GM18858 (cell line): Measurements from ENCODE around the gene ZNF362.

Experiments
- ATAC-seq: cut with Tn5 transposase; IDR thresholded peaks from one replicate; pipeline ENCODE4 v1.9.1; 2021; ENCODE audit not compliant: unreplicated experiment

The ZNF362 gene

DNA sequence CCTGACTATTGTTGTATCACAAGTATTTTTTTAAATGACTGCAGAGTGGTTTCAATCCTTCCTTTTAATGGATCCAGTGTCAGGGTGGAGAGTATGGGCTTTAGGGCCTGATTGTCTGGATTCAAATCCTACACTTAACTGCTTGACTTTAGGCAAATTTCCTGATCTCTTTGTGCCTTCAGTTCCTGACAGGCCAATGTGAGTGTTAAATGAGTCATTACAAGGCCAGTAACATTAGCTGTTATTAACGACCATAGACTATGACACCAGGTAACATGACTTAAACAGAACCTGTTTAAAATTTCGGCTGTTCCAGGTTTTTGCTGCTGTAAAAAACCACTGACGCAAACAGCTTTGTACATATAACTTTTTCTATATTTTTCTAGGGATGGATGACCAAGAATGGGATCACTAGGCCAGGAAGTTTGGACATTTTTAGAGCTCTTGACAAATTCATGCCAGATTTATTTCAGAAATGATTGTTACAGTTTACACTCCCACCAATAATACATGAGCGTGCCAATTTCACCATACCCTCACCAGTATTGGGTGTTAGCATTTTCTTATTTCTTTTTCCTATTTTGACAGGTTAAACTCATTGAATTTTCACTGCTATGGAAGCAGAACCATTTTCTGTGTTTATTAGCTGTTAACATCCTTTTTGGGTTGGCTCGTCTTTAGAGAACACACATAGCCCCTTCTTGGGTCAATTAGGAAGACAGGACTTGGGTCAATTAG is 11.3 kb downstream of the ZNF362 start:
- no peak for ATAC-seq

DNA sequence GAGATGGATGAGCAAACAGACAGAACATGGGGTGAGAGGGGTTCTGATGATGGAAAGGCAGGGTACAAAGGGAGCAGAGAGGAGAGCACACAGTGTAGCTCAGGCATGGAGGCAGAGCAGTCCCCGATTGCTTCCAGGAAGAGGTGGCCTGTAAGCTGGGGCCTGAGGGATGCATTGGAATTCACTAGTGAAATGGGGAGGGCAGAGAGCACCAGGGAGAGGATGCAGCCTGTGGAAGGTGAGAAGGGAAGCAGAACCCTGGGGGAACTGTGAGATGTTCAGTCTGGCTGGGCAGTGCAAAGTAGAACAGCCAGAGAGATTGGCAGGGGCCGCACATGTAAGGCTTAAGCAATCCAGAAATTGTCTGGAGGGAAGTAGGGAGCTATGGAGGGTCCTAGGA is 12.2 kb downstream of the ZNF362 start:
- no peak for ATAC-seq

DNA sequence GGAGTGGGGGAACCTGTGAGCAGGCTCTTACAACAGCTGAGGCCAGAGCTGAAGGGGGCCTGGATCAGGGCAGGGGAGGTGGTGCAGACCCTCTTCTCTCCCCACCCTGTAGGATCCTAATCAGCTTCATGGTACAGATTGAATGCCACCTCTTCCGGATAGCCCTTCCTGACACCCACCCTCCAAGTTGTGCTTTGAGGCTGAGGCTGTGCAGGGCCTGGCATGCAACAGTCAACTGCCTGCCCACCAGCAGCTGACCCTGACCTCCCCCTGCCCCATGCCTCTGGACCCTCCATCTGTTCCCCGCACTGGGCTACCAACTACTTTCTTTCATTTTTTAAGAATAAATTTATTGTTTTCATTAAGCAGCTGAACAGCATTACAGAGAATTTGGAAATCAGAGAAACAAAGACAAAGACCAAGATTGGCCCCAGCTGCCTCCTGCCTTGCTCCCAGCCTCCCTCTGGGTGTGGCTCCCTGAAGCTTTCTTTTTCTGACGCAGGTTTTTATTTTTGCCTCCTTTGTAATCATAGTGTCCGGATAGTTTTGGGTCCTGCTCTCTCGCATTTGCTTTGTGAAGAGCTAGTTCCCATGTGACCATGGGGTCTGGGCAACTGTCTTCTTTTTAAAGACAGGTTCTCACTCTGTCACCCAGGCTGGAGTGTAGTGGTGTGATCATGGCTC is 12.8 kb downstream of the ZNF362 start:
- ATAC-seq = no peak

DNA sequence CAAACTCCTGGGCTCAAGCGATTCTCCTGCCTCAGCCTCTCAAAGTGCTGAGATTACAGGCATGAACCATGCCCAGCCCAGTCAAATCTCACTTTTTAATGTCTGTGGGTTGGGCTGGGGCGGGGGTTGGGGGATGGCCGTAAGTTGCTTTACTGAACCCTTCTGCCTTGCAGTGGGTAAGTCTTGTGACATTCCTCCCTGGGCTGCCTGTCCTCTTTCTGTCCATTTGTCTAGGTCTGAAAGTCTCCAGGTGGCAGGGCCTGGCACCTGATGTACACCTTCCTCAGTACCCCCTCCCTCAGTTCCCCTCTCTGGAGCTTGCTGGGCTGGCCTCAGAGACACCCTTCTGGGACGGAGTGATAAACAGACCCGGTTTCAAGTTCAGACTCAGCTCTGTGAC is 13.3 kb downstream of the ZNF362 start:
- ATAC-seq = no peak

DNA sequence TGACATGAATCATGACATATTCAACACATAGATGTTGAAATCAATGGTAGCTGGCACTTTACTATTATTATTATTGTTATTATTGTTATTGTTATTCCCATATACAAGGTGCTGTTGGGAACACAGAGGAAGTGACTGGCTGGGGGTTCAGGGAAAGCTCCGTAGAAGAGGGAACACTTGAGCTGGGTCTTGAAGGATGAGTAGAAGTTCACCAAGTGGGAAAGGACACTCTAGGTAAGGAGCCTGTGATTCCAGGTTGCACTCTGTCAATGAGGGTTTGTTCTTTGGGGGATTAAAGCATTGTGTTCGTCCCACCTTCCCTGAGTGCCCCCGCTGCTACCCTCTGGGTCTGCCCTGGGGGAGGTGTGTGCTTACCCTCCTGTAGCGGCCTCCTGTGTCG is 14.1 kb downstream of the ZNF362 start:
- ATAC-seq = no peak

DNA sequence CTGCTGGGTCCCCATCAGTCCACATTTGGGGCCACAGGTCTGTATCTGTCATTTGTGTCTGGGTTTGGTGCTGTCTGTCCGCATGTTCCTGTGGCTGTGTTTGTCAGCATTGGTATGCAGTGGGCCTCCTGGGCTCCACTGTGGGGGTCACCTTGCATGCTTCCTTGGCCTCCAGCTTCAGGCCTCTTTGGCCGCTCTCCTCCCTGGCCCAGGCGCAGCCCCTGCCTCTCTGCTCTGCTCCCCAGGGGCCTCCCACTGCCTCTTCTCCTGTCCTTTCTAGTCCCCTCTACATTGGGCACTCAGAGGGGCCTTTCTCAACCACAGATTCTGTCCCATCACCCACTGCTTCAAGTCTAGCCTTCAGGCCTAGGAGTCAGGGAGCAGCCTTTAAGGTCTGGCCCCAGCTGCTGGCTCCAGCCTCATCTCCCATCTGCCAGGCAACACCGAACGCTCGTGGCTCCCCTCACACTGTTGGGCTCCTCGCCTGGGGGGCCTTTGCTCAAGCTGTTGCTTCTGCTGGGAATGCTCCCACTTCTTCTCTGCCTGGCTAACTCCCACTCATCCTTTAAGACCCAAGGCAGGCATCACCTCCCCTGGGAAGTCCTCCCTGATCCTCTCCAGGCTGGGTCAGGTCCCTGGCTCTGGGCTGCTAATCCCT is 14.6 kb downstream of the ZNF362 start:
- ATAC-seq = no peak

DNA sequence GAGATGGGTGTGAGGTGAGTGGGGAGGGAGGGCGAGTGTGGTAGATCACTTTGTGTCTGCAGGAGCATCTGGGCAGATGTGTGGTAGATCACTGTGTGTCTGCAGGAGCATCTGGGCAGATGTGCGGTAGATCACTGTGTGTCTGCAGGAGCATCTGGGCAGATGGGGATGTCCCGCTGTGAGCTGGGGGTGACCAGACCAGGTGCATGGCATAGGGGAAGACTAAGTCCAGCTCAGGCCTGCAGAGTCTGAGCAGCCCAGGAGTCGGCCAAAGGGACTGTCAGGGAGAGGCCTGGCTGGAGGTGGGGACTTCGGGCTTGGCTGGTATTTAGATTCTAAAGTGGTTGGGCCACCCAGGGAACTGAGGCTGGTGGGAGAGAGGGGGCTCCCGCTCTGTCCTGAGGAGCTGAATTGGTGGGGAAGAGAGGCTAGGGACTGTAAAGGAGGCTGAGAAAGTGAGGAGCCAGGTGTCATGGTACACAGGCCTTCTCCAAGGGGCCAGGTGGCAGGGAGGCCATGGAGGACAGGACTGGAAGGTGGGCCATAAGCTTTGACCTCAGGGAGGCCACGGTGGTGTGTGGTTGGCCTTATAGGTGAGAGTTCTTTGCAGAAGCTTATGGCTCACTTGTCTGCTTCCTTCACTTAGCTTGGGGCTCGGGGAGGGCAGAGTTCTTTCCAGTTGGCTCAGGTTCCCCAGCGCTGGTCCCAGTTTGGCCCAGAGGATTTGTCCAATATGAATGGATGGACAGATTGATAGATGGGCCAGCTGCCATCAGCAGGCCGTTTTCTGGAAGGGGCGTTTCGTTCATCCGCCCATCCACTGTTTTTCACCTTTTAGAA is 15.6 kb downstream of the ZNF362 start:
- ATAC-seq = no peak

DNA sequence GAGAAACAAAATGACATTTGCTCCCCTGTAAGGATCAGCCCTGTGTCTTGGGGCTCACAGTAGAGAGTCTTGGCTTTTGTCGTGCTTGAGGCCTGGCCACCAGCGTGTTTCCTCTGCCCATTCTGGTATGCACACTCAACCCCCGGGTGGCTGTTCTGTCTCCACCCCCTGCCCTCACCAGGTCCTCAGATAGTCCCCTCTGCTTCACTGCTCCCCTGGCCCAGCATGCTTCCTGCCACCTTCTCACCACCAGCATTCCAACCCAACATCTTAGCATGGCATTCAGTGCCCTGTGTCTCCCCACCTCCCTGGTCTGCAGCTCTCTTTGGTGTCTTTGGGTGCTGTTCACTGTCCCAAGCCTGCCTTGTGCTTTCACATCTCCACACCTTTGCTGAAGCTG is 16.2 kb downstream of the ZNF362 start:
- no peak for ATAC-seq

DNA sequence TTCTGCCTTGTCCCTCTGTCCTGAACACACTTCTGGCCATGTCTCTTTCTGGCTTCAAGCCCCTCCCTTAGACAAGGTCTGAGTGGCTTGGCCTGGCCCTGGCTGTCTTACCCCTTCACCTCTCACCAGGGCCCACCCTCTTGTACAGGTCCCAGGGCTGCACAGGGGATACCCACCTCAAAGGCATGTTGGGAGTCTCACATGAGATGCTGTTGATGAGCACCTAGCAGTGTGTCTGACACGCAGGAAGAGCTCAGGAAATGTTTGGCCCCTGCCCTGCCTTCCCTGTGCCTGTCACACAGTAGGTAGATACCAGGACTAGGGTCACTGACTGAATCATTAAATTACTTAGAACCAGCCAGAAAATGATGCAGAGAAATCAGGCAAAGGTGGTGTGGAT is 16.6 kb downstream of the ZNF362 start:
- ATAC-seq = no peak

DNA sequence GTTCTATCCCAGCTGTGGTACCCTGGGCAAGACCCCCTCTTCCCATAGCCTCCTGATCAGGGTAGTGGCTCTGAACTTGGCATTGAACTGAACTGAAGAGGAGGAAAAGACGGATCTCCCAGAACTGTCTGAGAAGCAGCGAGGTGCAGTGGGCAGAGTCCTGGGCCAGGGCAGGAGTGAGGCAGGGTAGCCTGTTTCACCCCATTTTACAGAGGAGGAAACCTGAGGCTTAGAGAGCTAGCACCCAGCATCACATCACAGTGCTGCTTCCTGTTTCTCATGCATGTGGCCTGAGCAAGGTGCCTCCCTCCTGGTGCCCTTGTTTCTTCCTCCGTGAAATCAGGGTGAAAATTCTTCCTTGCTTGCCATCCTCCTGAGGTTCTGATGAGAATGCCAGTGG is 17.1 kb downstream of the ZNF362 start:
- no peak for ATAC-seq

DNA sequence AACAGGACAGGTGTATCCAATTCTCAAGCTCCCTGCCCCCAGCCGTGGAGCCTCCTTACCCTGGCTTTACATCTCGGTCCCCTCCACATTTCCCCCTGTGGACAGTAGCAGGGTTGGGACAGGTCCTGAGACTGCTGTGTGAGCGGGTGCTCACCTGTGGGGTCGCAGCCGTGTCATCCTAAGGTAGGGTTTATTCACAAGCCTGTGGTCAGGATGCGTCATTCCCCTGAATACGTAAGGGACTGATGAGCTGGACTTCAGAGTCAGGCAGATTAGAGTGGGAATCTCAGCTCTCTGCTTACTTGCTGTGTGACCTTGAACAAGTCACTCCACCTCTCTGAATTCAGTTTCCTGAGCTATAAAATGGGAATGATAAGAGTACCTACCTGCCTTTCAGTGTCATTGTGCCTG is 17.7 kb downstream of the ZNF362 start:
- ATAC-seq = no peak

DNA sequence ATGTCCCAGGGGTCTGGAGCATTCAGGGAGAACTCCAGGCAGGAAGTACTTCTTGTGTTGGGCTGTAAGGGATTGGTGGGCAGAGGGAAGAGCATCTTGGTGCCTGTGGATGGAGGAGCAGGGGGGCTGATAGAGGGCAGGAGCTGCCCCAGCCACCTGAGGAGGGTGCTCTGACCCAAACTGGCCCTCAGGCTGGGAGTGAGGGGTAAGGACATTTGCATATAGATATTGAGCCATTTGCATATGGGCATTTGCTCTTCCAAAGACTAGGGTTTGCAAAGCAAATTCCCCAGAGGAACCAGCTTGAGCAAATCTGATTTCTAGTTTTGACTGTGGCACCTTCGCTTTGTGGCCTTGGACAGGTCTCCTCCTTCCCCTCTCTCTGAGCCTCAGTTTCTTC is 18.2 kb downstream of the ZNF362 start:
- ATAC-seq = no peak

DNA sequence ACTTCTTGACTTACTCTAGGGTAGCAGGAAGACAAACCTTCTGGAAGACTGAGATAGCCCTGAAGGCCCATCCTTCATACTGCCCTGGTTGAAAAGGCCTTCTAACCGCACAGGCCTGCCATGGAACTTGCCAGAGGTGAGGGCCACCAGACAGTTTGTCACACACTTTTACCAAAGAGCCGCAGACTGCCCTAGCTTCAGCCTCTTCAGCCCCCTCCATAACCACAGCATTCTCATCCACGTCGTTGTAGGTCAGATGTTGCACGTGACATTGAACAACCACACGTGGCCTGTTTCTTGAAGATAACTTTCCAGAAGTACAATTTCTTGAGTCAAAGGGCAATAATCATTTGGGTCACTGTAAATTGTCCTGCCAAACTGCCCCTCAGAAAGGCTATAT is 18.9 kb downstream of the ZNF362 start:
- ATAC-seq = no peak

DNA sequence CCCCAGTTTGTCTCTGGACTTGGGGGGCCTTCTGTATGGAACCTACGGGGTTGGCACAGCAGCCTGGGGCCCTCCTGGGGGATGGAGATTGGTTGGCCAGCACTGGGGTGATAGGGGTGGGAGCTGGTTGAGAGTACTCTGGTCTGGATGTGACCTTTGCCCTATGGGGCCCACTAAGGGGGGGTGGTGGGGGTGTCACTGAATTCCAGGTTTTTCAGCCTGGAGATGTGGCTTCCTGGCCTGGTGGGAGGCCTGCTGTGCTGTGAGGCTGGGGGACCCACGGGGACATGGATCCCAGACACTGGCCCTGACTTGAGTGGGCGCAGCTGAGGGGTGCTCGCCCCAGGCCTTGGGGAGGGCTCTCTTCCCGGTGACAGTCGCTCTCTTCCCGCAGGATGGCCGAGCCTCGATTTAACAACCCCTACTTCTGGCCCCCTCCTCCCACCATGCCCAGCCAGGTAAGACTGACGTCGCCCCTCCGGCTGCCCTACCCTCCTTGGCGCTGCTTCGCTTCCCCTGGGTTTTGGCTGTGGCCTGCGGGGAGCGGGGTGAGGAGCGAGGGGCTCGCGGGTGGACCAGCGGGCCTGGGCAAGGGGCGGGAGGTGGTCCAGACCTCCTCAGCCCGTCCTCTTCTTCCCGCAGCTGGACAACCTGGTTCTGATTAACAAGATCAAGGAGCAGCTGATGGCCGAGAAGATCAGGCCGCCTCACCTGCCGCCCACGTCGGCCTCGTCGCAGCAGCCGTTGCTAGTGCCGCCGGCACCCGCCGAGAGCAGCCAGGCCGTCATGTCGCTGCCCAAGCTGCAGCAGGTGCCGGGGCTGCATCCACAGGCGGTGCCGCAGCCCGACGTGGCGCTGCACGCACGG is 19.6 kb downstream of the ZNF362 start:
- no peak for ATAC-seq

DNA sequence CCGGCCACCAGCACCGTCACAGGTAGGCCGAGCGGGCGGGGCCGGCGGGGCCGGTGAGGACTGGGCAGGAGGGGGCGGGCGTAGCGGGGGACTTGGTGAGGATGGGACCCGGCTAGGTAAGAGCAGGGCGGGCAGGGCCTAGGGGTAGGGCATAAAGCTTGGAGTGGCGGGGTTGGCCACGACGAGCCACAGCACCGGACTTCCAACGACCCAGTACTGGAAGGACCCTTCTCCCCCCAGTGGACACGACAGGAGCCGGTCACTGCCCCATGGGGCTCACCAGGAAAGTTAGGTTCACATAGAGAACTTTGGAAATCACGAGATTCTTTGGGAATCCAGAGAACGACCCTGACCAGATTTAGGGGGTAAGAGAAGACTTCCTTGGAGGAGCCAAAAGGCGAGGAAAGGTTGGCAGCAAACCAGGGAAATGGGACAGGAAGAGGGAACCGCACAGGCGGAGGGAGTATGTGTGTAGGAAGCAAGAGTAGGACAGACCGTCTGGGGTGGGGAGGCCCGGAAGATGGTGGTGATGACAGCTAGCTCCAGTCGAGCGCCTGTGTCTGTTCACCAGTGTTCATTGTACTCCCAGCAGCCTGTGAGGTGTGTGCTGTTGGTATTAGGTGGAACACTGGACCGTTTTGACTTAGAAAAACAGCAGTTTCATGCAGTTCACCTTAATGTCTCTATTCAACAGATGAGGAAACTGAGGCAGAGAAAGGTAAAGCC is 20.4 kb downstream of the ZNF362 start:
- ATAC-seq = no peak

DNA sequence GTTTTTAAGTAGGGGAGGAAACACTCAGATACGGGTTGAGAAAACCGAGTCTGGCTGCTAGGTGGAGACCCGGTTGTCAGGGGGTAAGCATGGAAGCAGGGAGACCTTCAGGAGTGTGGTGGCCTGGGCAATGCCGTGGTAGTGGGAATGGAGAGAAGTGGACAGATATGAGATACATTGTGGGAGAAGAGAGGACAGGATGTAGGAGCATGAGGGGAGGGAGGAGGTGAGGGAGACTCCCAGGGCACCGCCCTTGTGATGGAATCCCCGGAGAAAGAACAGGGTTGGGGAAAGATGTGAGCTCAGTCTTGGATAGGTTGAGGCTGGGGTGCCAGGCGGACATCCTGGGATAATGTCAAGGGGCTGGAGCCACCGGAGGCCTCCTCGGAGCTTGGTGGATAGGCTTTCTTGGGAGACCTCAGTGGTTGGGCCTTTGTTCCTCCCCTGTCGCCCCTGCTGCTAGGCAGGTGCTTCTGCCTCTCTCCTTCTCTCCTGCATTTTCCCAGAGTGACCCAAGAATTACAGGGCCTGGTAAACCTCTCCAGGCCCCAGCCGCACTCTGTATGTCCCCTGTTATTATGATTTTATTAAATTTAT is 21.3 kb downstream of the ZNF362 start:
- ATAC-seq = no peak

DNA sequence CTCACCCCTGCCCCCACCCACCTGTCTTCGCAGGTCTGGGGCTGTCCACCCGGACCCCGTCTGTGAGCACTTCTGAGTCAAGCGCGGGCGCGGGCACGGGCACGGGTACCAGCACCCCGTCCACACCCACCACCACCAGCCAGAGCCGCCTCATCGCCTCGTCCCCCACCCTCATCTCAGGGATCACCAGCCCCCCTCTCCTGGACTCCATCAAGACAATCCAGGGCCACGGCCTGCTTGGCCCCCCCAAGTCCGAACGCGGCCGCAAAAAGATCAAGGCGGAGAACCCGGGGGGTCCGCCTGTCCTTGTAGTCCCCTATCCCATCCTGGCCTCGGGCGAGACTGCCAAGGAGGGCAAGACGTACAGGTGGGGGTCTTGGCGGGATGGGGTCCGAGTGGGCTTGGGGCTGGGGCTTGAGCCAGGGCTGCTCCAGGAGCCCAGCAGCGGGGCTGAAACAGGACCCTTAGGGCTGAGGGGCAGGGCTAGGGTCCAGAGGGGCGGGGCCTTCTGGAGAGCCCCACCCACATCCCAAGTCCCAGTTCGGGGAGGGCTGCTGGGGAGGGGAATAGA is 23.9 kb downstream of the ZNF362 start:
- ATAC-seq = no peak

DNA sequence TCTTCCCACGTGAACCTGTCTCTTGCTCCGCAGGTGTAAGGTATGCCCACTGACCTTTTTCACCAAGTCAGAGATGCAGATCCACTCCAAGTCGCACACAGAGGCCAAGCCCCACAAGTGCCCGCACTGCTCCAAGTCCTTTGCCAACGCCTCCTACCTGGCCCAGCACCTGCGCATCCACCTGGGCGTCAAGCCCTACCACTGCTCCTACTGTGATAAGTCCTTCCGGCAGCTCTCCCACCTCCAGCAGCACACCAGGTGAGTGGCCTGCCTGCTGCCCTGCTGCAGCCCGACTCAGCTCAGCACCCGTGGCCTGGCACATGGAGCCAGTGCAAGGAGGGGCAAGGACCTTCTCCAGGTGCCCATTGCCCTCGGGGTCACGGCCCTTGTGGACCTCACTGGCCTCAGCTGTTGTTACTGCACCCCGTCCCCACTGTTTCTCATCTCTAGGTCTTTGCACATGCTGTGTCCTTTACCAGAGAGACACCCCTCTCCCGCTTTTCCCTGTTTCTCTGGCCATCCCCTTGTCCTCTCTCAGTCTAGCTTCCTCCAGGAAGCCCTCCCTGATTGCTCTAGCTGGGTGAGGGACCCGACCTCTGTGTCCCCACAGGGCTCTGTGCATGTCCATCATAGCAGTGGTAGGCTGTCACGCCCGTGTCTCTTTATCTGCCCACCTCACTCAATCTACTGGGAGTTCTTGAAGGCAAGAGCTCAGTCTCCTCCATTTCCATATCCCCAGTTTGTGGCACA is 25.4 kb downstream of the ZNF362 start:
- no peak for ATAC-seq
